NCI-H460 (cell line): ENCODE results near the gene EPS15. TPM values are rescaled to one million over a fixed set of nuclear protein-coding genes. Genes with fewer than 3 reads are reported as not detected.
"Not testable (repeated sequence)": the region's sequence is repeated elsewhere in the genome, so short reads cannot be mapped to it uniquely, and the experiment has no call there.

Experiments used
- DNase-seq: peaks from one replicate; pipeline ENCODE4 v3.0.0-alpha.2; 2016; ENCODE audit warnings: low read depth; ENCODE audit errors: extremely low read depth
- total RNA-seq: library from RNA; depleted of rRNA; stranded (reverse); fragments of >200 nt; shearing (Covaris generic); gene quantifications from 2 replicates; pipeline ENCODE4 v1.2.3, GENCODE V29; 2014

Gene EPS15
- total RNA-seq, 1 experiment from 2014 or later, result 21.3 TPM

- DNase-seq, result no peak
Measured at GRCh38 chr1:51433972-51434510, 85.0 kb downstream of the EPS15 start.

- no peak for DNase-seq
Measured at GRCh38 chr1:51433269-51433971, 85.6 kb downstream of the EPS15 start.

GRCh38 chr1:51432146-51432545, 86.9 kb downstream of the EPS15 start:
- no peak for DNase-seq

GRCh38 chr1:51427438-51427837, 91.6 kb downstream of the EPS15 start:
- no peak for DNase-seq

GRCh38 chr1:51425955-51426354, 93.1 kb downstream of the EPS15 start:
- no peak for DNase-seq

GRCh38 chr1:51425273-51425672, 93.8 kb downstream of the EPS15 start:
- DNase-seq, result no peak

- DNase-seq, result no peak
Measured at GRCh38 chr1:51423073-51423821, 95.8 kb downstream of the EPS15 start.

GRCh38 chr1:51422367-51423072, 96.5 kb downstream of the EPS15 start:
- DNase-seq, result no peak

- peak; percentile 61 for DNase-seq
Measured at GRCh38 chr1:51421964-51422363, 97.1 kb downstream of the EPS15 start.

GRCh38 chr1:51420867-51421627, 98.0 kb downstream of the EPS15 start:
- no peak for DNase-seq

- no peak for DNase-seq
Measured at GRCh38 chr1:51418384-51418959, 100.6 kb downstream of the EPS15 start.

GRCh38 chr1:51417496-51418383, 101.3 kb downstream of the EPS15 start:
- no peak for DNase-seq

- DNase-seq, result no peak
Measured at GRCh38 chr1:51416910-51417309, 102.2 kb downstream of the EPS15 start.

GRCh38 chr1:51415963-51416362, 103.1 kb downstream of the EPS15 start:
- no peak for DNase-seq

GRCh38 chr1:51414811-51415210, 104.3 kb downstream of the EPS15 start:
- DNase-seq, result no peak

GRCh38 chr1:51411820-51412219, 107.2 kb downstream of the EPS15 start:
- not testable (repeated sequence) for DNase-seq

GRCh38 chr1:51410568-51411460, 108.3 kb downstream of the EPS15 start:
- no peak for DNase-seq
